HepG2 (cell line): ENCODE measurements around the gene CCDC91. TPM values are rescaled to one million over a fixed set of nuclear protein-coding genes. Genes with fewer than 3 reads are reported as not detected.

Experiments
- CHCHD3 ChIP-seq: sonication (generic); formaldehyde crosslinking; IDR thresholded peaks from 2 replicates; pipeline ENCODE4 v1.8.0; 2022; ENCODE audit warnings: mild to moderate bottlenecking, missing genetic modification reagents, moderate library complexity
- HNRNPLL ChIP-seq: fragments of 200-400 bp; formaldehyde crosslinking; IDR thresholded peaks from 2 replicates; pipeline ENCODE4 v1.6.1; 2017; ENCODE audit warnings: mild to moderate bottlenecking, low read depth, low read length; ENCODE audit not compliant: poor library complexity, severe bottlenecking
- KLF15 ChIP-seq: sonication (generic); formaldehyde crosslinking; IDR thresholded peaks from 2 replicates; pipeline ENCODE4 v1.8.1; 2023; ENCODE audit warnings: borderline replicate concordance, mild to moderate bottlenecking, inconsistent platforms, missing genetic modification reagents, mixed read lengths
- NFE2 ChIP-seq: sonication (generic); formaldehyde crosslinking; IDR thresholded peaks from 2 replicates; pipeline ENCODE4 v1.4.0; 2020; ENCODE audit warnings: missing genetic modification reagents
- ZFP36L2 ChIP-seq: sonication (generic); formaldehyde crosslinking; IDR thresholded peaks from 2 replicates; pipeline ENCODE4 v1.4.0; 2020; ENCODE audit warnings: missing genetic modification reagents
- ZNF543 ChIP-seq: sonication (generic); formaldehyde crosslinking; IDR thresholded peaks from 2 replicates; pipeline ENCODE4 v1.4.0; 2020; ENCODE audit warnings: mild to moderate bottlenecking, missing genetic modification reagents
- ZNF891 ChIP-seq: sonication (generic); formaldehyde crosslinking; IDR thresholded peaks from 2 replicates; pipeline ENCODE4 v1.5.0; 2020; ENCODE audit warnings: mild to moderate bottlenecking, missing genetic modification reagents
- polyA plus RNA-seq, 8 experiments: library from polyadenylated mRNA; depleted of rRNA in 3 of 8; stranded (reverse) in 7 of 8; unstranded in 1 of 8; fragments of >200 nt; fragmentation: Illumina TruSeq in 4 of 8; extraction: Trizol in 4 of 8; gene quantifications; 2 replicates each; pipeline versions ENCODE4 v1.2.1 to v1.2.3, GENCODE V29; 2011 to 2016; ENCODE audit warnings: low read depth in 4 of 8, missing spikeins in 1 of 8, mixed read lengths in 1 of 8; ENCODE audit not compliant: insufficient read depth in 1 of 8
- total RNA-seq, 5 experiments: library from RNA; depleted of rRNA; stranded (reverse); fragments of >200 nt; fragmentation: Illumina TruSeq; extraction: Trizol; gene quantifications; 2 replicates each; pipeline ENCODE4 v1.2.3, GENCODE V29; 2016; ENCODE audit warnings: low read depth in 1 of 5
- TF ChIP-seq, protein P1 (sequence below): sonication (generic); formaldehyde crosslinking; IDR thresholded peaks from 2 replicates; pipeline ENCODE4 v1.9.0; 2022; ENCODE audit warnings: low read depth, missing genetic modification reagents
- TF ChIP-seq, protein P2 (sequence below): IDR thresholded peaks from 2 replicates; pipeline ENCODE4 v1.4.0; 2020; ENCODE audit warnings: mild to moderate bottlenecking, missing genetic modification reagents

Gene CCDC91
- total and polyA plus RNA-seq, 2 of the 13 experiments (the other 11 are each of a cell fraction or from before 2014, with no cell fraction given), result 9.8 to 15.8 TPM

DNA sequence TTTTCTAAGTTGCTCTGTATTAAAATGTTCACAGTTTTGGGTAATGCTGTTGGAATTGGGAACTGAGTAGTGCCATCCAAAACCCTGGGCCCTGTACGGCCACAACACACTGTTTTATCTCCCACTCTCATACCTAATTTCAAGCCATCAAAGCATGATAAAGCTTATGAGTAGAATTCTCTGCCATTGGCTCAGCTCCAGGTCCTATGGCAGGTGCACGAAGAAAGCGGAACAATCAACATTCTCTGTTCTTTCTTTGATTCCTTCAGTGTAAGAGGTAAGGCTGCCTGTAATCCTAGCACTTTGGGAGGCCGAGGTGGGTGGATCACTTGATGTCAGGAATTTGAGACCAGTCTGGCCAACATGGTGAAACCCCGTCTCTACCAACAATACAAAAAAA, 394.9 kb downstream of the CCDC91 start (continued):
- TF ChIP-seq, protein P1, sequence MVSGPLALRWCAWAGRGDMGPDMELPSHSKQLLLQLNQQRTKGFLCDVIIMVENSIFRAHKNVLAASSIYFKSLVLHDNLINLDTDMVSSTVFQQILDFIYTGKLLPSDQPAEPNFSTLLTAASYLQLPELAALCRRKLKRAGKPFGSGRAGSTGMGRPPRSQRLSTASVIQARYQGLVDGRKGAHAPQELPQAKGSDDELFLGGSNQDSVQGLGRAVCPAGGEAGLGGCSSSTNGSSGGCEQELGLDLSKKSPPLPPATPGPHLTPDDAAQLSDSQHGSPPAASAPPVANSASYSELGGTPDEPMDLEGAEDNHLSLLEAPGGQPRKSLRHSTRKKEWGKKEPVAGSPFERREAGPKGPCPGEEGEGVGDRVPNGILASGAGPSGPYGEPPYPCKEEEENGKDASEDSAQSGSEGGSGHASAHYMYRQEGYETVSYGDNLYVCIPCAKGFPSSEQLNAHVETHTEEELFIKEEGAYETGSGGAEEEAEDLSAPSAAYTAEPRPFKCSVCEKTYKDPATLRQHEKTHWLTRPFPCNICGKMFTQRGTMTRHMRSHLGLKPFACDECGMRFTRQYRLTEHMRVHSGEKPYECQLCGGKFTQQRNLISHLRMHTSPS (CRISPR knock-in tag), result no peak
- TF ChIP-seq CHCHD3 (CRISPR knock-in tag) (no peak), ZFP36L2 (CRISPR knock-in tag) (no peak), ZNF543 (CRISPR knock-in tag) (no peak), KLF15 (CRISPR knock-in tag) (no peak), HNRNPLL (no peak), ZNF891 (CRISPR knock-in tag) (no peak), NFE2 (CRISPR knock-in tag) (no peak)
- TF ChIP-seq, protein P2, sequence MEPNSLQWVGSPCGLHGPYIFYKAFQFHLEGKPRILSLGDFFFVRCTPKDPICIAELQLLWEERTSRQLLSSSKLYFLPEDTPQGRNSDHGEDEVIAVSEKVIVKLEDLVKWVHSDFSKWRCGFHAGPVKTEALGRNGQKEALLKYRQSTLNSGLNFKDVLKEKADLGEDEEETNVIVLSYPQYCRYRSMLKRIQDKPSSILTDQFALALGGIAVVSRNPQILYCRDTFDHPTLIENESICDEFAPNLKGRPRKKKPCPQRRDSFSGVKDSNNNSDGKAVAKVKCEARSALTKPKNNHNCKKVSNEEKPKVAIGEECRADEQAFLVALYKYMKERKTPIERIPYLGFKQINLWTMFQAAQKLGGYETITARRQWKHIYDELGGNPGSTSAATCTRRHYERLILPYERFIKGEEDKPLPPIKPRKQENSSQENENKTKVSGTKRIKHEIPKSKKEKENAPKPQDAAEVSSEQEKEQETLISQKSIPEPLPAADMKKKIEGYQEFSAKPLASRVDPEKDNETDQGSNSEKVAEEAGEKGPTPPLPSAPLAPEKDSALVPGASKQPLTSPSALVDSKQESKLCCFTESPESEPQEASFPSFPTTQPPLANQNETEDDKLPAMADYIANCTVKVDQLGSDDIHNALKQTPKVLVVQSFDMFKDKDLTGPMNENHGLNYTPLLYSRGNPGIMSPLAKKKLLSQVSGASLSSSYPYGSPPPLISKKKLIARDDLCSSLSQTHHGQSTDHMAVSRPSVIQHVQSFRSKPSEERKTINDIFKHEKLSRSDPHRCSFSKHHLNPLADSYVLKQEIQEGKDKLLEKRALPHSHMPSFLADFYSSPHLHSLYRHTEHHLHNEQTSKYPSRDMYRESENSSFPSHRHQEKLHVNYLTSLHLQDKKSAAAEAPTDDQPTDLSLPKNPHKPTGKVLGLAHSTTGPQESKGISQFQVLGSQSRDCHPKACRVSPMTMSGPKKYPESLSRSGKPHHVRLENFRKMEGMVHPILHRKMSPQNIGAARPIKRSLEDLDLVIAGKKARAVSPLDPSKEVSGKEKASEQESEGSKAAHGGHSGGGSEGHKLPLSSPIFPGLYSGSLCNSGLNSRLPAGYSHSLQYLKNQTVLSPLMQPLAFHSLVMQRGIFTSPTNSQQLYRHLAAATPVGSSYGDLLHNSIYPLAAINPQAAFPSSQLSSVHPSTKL, result no peak
